H1 (cell line): ENCODE data around the gene KCTD19. TPM values are rescaled to one million over a fixed set of nuclear protein-coding genes. Genes with fewer than 3 reads are reported as not detected.

ENCODE experiments used
- CTCF ChIA-PET: fragments of 300-600 bp; sonication (Branson Sonifier 250); formaldehyde crosslinking; loops from one replicate; lab custom pipeline; 2021; ENCODE audit not compliant: partially characterized antibody; lab: Charles Lee
- POLR2A ChIA-PET: fragments of 300-600 bp; sonication (Branson Sonifier 250); formaldehyde crosslinking; loops from one replicate; lab custom pipeline; 2021; ENCODE audit warnings: inconsistent platforms; ENCODE audit not compliant: partially characterized antibody; lab: Charles Lee
- DNase-seq, 2 experiments: peaks; one replicate each; pipeline versions ENCODE4 v3.0.0 to v3.0.0-alpha.2; 2010 to 2022; ENCODE audit warnings: low spot score in 2 of 2, low read depth in 1 of 2, mixed read lengths in 1 of 2
- FAIRE-seq: peaks from 2 replicates; lab custom pipeline; 2011; peaks lifted over from hg19 to GRCh38; lab: Jason Lieb, UNC
- H2AFZ ChIP-seq: 2 replicates; pipeline ENCODE4 v1.8.1; 2012; ENCODE audit warnings: low read length, inconsistent platforms
- H2AK5ac ChIP-seq: 2 replicates; pipeline ENCODE4 v1.6.1; 2013; ENCODE audit warnings: low read depth, low read length
- H2BK120ac ChIP-seq: replicated peaks from 2 replicates; pipeline ENCODE3; 2013; ENCODE audit warnings: low read depth, low read length, inconsistent platforms
- H2BK12ac ChIP-seq: 2 replicates; pipeline ENCODE4 v1.6.1; 2013; ENCODE audit warnings: low read depth, low read length
- H2BK15ac ChIP-seq: 2 replicates; pipeline ENCODE4 v1.6.1; 2013; ENCODE audit warnings: low read length
- H2BK20ac ChIP-seq: 2 replicates; pipeline ENCODE4 v1.6.1; 2013; ENCODE audit warnings: low read length
- H2BK5ac ChIP-seq: 2 replicates; pipeline ENCODE4 v1.6.1; 2013; ENCODE audit warnings: low read depth, low read length
- H3K14ac ChIP-seq: 2 replicates; pipeline ENCODE4 v1.6.1; 2013; ENCODE audit warnings: inconsistent platforms; ENCODE audit not compliant: insufficient read length
- H3K18ac ChIP-seq: 2 replicates; pipeline ENCODE4 v1.6.1; 2013; ENCODE audit warnings: low read length; ENCODE audit errors: extremely low read depth
- H3K23ac ChIP-seq: 2 replicates; pipeline ENCODE4 v1.6.1; 2013; ENCODE audit warnings: inconsistent platforms; ENCODE audit not compliant: insufficient read length
- H3K23me2 ChIP-seq: 2 replicates; pipeline ENCODE4 v1.6.1; 2013; ENCODE audit warnings: low read depth, low read length
- H3K27ac ChIP-seq: 2 replicates; pipeline ENCODE4 v1.6.1; 2011; ENCODE audit warnings: low read depth, low read length, inconsistent platforms
- H3K27me3 ChIP-seq, 4 experiments: replicated peaks in 1 of 4; 1 replicate in 1 of 4; 2 replicates in 3 of 4; pipeline versions ENCODE4 v1.6.1 to v1.8.1; 2011 to 2013; ENCODE audit warnings: low read length in 3 of 4, mild to moderate bottlenecking in 3 of 4, inconsistent platforms in 2 of 4, mixed read lengths in 2 of 4, moderate library complexity in 1 of 4; ENCODE audit not compliant: control insufficient read depth in 3 of 4, insufficient read depth in 3 of 4; ENCODE audit errors: extremely low read depth in 1 of 4
- H3K36me3 ChIP-seq, 4 experiments: 2 replicates each; pipeline versions ENCODE4 v1.6.1 to v1.8.1; 2011 to 2013; ENCODE audit warnings: mild to moderate bottlenecking in 4 of 4, low read length in 3 of 4, moderate library complexity in 2 of 4, control low read depth in 1 of 4, inconsistent platforms in 1 of 4; ENCODE audit not compliant: insufficient read depth in 4 of 4, control insufficient read depth in 2 of 4
- H3K4ac ChIP-seq: replicated peaks from 2 replicates; pipeline ENCODE3; 2013; ENCODE audit warnings: low read length, low read depth, mixed read lengths, inconsistent platforms; ENCODE audit not compliant: insufficient read length
- H3K4me1 ChIP-seq, 4 experiments: replicated peaks in 1 of 4; 1 replicate in 1 of 4; 2 replicates in 3 of 4; pipeline versions ENCODE4 v1.6.1 to v1.8.1; 2011 to 2013; ENCODE audit warnings: low read length in 3 of 4, inconsistent platforms in 2 of 4, mixed read lengths in 1 of 4; ENCODE audit not compliant: insufficient read depth in 4 of 4, control insufficient read depth in 3 of 4
- H3K4me2 ChIP-seq, 2 experiments: 2 replicates each; pipeline versions ENCODE4 v1.6.1 to v1.8.1; 2011 to 2013; ENCODE audit warnings: low read depth in 2 of 2, low read length in 2 of 2, control low read depth in 1 of 2, inconsistent platforms in 1 of 2, mild to moderate bottlenecking in 1 of 2; ENCODE audit not compliant: insufficient read depth in 1 of 2
- H3K4me3 ChIP-seq, 4 experiments: fragments of 200-600, 300-600 bp in 1 of 4; sonication (generic), shearing (Covaris generic), sonication (Bioruptor Twin) in 1 of 4; 2 replicates each; pipeline versions ENCODE4 v1.5.1 to v1.8.1; 2011 to 2016; ENCODE audit warnings: low read length in 4 of 4, low read depth in 3 of 4, control low read depth in 2 of 4, inconsistent platforms in 2 of 4, mild to moderate bottlenecking in 2 of 4, mixed read lengths in 1 of 4, moderate library complexity in 1 of 4; ENCODE audit not compliant: insufficient read depth in 2 of 4; ENCODE audit errors: extremely low read depth in 1 of 4
- H3K56ac ChIP-seq: replicated peaks from 2 replicates; pipeline ENCODE3; 2013; ENCODE audit warnings: low read depth, mild to moderate bottlenecking, mixed read lengths, low read length, inconsistent platforms; ENCODE audit not compliant: insufficient read length
- H3K79me1 ChIP-seq: 2 replicates; pipeline ENCODE4 v1.6.1; 2013; ENCODE audit warnings: low read depth, low read length, control low read depth
- H3K79me2 ChIP-seq, 2 experiments: 2 replicates each; pipeline versions ENCODE4 v1.6.1 to v1.8.1; 2012 to 2013; ENCODE audit warnings: low read length in 2 of 2, mild to moderate bottlenecking in 2 of 2, inconsistent platforms in 1 of 2; ENCODE audit not compliant: insufficient read depth in 2 of 2, control insufficient read depth in 1 of 2
- H3K9ac ChIP-seq, 4 experiments: replicated peaks in 1 of 4; 1 replicate in 1 of 4; 2 replicates in 3 of 4; pipeline versions ENCODE4 v1.6.1 to v1.8.1; 2011 to 2013; ENCODE audit warnings: low read depth in 3 of 4, low read length in 3 of 4, control low read depth in 2 of 4, mild to moderate bottlenecking in 2 of 4, moderate library complexity in 2 of 4, inconsistent platforms in 1 of 4; ENCODE audit errors: extremely low read depth in 1 of 4
- H3K9me3 ChIP-seq, 2 experiments: 2 replicates each; pipeline versions ENCODE4 v1.6.1 to v1.8.1; 2012 to 2013; ENCODE audit warnings: mild to moderate bottlenecking in 2 of 2, moderate library complexity in 2 of 2, control low read depth in 1 of 2, inconsistent platforms in 1 of 2, low read depth in 1 of 2, low read length in 1 of 2, mixed read lengths in 1 of 2; ENCODE audit not compliant: insufficient read depth in 2 of 2
- H4K20me1 ChIP-seq, 2 experiments: replicated peaks in 1 of 2; 2 replicates each; pipeline versions ENCODE3 to v1.8.1; 2011 to 2013; ENCODE audit warnings: inconsistent platforms in 2 of 2, low read length in 2 of 2, mild to moderate bottlenecking in 1 of 2; ENCODE audit not compliant: insufficient read depth in 2 of 2, control insufficient read depth in 1 of 2
- H4K5ac ChIP-seq: 2 replicates; pipeline ENCODE4 v1.6.1; 2013; ENCODE audit warnings: low read length, low read depth, mixed read lengths, inconsistent platforms; ENCODE audit not compliant: insufficient read length
- H4K8ac ChIP-seq: 2 replicates; pipeline ENCODE4 v1.8.0; 2013; ENCODE audit warnings: mild to moderate bottlenecking, moderate library complexity, low read length, inconsistent platforms; ENCODE audit not compliant: insufficient read depth; ENCODE audit errors: extremely low read depth
- H4K91ac ChIP-seq: replicated peaks from 2 replicates; pipeline ENCODE3; 2013; ENCODE audit warnings: low read length, mixed read lengths, inconsistent platforms; ENCODE audit not compliant: insufficient read length
- BACH1 ChIP-seq: IDR thresholded peaks from 2 replicates; pipeline ENCODE4 v1.6.1; 2012; ENCODE audit warnings: low read length, improper control_type of control experiment
- GABPA ChIP-seq: IDR thresholded peaks from 2 replicates; pipeline ENCODE4 v1.6.1; 2011; ENCODE audit warnings: mild to moderate bottlenecking, low read length, moderate library complexity, borderline replicate concordance; ENCODE audit not compliant: insufficient read depth
- KDM1A ChIP-seq: fragments of 200-600, 300-600 bp; sonication (generic); IDR thresholded peaks from 2 replicates; pipeline ENCODE4 v1.7.1; 2016; ENCODE audit warnings: mild to moderate bottlenecking, low read length, borderline replicate concordance
- SUZ12 ChIP-seq: fragments of 200-600 bp; sonication (generic); IDR thresholded peaks from 2 replicates; pipeline ENCODE4 v1.6.1; 2012; ENCODE audit warnings: mild to moderate bottlenecking, inconsistent platforms, low read length, moderate library complexity, mixed read lengths
- WGBS, 2 experiments: shearing (Covaris generic) in 1 of 2; methylation state at CpG; one replicate each; pipeline versions ENCODE4 v1.1.6 to v1.1.7; 2013 to 2015; ENCODE audit warnings: low lambda C conversion rate in 2 of 2, mixed read lengths in 2 of 2, inconsistent platforms in 1 of 2, low coverage in 1 of 2, missing lambda C conversion rate in 1 of 2; ENCODE audit not compliant: insufficient replicate concordance in 2 of 2, insufficient coverage in 1 of 2, insufficient read length in 1 of 2; ENCODE audit errors: extremely low coverage in 1 of 2, missing lambda C conversion rate in 1 of 2; 5-methylcytosine and 5-hydroxymethylcytosine counted together
- polyA plus RNA-seq, 7 experiments: library from polyadenylated mRNA; depleted of rRNA in 3 of 7; stranded (reverse) in 5 of 7; unstranded in 2 of 7; fragments of >200 nt in 5 of 7; fragments of 200-250 nt in 2 of 7; gene quantifications; 1 replicate in 5 of 7; 2 replicates in 1 of 7; 4 replicates in 1 of 7; pipeline versions ENCODE4 v1.2.1 to v1.2.3, GENCODE V29; 2011 to 2013; ENCODE audit warnings: missing spikeins in 2 of 7, mixed read lengths in 2 of 7
- total RNA-seq: library from RNA; stranded (reverse); fragmentation: NEBNext Ultra II Directional; extraction: Animal tissue kit (Norgen Biotek cat#: 25700); gene quantifications from 2 replicates; pipeline ENCODE4 v1.2.1, GENCODE V29; 2021

KCTD19 gene
- total and polyA plus RNA-seq, 2 of the 8 experiments (the other 6 are each of a cell fraction or from before 2014, with no cell fraction given), result 0.06 to 0.24 TPM

DNA sequence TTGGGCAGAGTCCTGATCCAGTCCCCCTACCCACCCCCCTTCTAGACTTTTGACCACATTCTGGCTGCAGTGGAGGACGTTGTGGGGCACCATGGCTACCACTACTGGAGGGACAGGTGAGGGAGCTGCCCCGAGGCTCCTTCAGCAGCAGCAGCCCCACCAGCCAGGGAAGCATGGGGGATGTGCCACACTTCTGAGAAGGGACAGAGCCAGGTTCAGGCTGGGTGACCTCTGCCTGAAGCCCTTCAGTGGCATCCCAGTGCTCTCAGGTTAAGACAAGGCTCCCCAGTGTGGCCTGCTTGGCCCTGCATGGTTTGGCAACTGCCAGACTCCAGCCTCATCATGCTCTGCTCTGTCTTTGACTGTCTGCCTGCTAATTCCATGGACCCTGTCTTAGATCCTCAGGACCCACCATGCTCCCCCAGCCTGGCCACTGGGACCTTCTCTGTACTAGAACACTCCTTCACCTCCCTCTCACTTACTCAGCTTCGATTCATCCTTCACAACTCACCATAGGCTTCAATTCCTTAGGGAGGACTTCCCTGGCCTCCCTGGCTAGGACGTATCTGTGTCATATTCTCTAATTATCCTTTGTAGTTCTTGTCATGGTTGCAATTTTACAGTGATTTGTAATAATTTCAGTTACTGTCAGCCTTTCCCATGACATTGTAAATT is 68.9 kb downstream of the KCTD19 start:
- no peaks in the 10 kb centered on the region for H3K79me2 ChIP-seq
- peaks cover under 1 to 9% of the 10 kb centered on the region in 2 experiments for H4K20me1 ChIP-seq
- no peaks in the 10 kb centered on the region for H3K27me3 ChIP-seq
- H3K9me3 ChIP-seq, result no peaks in the 10 kb centered on the region
- H3K56ac ChIP-seq, result no peak overlapping the region
- H2BK15ac ChIP-seq, result no peak overlapping the region
- no peak overlapping the region for H3K18ac ChIP-seq
- H3K9ac ChIP-seq, result no peak overlapping the region
- no peaks in the 10 kb centered on the region for H3K4me1 ChIP-seq
- H2BK5ac ChIP-seq, result no peak overlapping the region
- 87% methylated on average over 4 of the region's 4 CpGs; no CpG with 5 or more reads in 1 of the 2 experiments for WGBS, 2 experiments
- ChIA-PET POLR2A (interaction anchor here (1.9 kb wide), 1 partner anchor 13 kb away, joined by 8 read pairs; no protein-coding TSS in a partner anchor), CTCF (interaction anchor here (0.7 to 14.4 kb wide), 5 partner anchors 9 to 171 kb away, joined by 3 to 217 read pairs (median 3); no protein-coding TSS in a partner anchor)
- no peak overlapping the region for H2BK120ac ChIP-seq
- no peak overlapping the region for H3K4me2 ChIP-seq
- no peak overlapping the region for H3K4me3 ChIP-seq
- no peak overlapping the region for H3K27ac ChIP-seq
- no peaks in the 10 kb centered on the region for H3K79me1 ChIP-seq
- H3K14ac ChIP-seq, result no peak overlapping the region
- peaks cover 0 to 2% (median 0%) of the 10 kb centered on the region in 4 experiments; a peak in 2 of 8 replicates for H3K36me3 ChIP-seq
- no peak overlapping the region for H4K5ac ChIP-seq
- no peak overlapping the region for H3K23ac ChIP-seq
- H2AFZ ChIP-seq, result no peak overlapping the region
- no peak overlapping the region for H3K4ac ChIP-seq
- H2BK20ac ChIP-seq, result no peak overlapping the region
- H2BK12ac ChIP-seq, result no peak overlapping the region
- FAIRE-seq, result no peak
- H2AK5ac ChIP-seq, result no peak overlapping the region
- no peak overlapping the region for H4K91ac ChIP-seq
- H4K8ac ChIP-seq, result no peak overlapping the region
- H3K23me2 ChIP-seq, result no peaks in the 10 kb centered on the region
- no peak for DNase-seq
- TF ChIP-seq SUZ12 (no peak), GABPA (no peak), BACH1 (no peak), KDM1A (no peak)
